GM12872 (cell line): Measurements from ENCODE around the gene CFAP97D2.

Experiments
- TF ChIP-seq, protein P1 (sequence below): IDR thresholded peaks from 3 replicates; pipeline ENCODE4 v1.5.1; 2011; ENCODE audit warnings: low read depth, mild to moderate bottlenecking, low read length, moderate library complexity; ENCODE audit not compliant: insufficient read depth

Gene CFAP97D2

GRCh38 chr13:114157869-114158495 lies 21.1 kb upstream of the CFAP97D2 start:
- TF ChIP-seq, protein P1, sequence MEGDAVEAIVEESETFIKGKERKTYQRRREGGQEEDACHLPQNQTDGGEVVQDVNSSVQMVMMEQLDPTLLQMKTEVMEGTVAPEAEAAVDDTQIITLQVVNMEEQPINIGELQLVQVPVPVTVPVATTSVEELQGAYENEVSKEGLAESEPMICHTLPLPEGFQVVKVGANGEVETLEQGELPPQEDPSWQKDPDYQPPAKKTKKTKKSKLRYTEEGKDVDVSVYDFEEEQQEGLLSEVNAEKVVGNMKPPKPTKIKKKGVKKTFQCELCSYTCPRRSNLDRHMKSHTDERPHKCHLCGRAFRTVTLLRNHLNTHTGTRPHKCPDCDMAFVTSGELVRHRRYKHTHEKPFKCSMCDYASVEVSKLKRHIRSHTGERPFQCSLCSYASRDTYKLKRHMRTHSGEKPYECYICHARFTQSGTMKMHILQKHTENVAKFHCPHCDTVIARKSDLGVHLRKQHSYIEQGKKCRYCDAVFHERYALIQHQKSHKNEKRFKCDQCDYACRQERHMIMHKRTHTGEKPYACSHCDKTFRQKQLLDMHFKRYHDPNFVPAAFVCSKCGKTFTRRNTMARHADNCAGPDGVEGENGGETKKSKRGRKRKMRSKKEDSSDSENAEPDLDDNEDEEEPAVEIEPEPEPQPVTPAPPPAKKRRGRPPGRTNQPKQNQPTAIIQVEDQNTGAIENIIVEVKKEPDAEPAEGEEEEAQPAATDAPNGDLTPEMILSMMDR: no peak

GRCh38 chr13:114161028-114161556 lies 18.0 kb upstream of the CFAP97D2 start:
- TF ChIP-seq, protein P1: no peak

DNA sequence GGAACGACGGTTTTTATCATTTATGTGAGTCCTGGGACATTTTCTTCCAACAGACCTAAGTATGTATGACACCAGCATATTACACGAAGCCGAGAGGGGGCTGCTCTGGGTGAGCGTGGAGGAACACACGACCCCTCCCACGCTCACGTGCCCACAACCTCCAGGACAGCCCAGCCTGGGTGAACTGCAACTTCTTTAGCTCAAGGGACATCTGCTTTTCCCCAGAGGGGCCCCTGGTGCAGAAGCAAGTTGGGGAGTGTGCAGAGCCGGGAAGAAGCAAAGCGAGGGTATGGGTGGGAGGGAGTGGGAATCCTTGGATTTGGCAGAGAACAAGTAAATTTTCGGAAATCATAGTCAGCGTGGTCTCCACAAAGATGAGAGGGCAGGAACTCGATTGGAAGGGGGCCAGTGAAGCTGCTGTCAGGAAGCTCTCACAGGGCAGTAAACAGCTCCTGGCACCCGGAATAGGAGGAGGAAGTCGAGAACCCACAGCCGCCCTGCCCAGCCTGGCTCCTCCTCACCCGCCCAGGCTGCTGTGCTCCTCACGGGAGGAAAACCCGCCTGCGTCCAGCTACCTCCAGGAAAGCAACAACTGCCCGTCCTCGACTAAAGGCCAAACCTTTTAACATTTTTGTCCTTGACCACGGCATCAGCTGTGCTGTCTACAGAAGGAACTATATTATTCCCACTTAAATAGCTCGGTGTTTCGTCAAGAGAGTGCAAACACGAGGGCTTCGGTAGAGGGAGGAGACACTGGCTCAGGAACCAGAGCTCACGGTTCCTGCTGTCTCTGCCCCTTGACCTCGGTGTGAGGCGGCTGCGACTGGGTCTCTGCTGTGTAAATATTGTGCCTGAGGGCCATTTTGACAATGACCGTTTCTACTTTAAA lies 17.2 kb upstream of the CFAP97D2 start:
- TF ChIP-seq, protein P1: no peak

- TF ChIP-seq, protein P1: no peak
These were observed 16.5 kb upstream of the CFAP97D2 start for GRCh38 chr13:114162533-114162922.

DNA sequence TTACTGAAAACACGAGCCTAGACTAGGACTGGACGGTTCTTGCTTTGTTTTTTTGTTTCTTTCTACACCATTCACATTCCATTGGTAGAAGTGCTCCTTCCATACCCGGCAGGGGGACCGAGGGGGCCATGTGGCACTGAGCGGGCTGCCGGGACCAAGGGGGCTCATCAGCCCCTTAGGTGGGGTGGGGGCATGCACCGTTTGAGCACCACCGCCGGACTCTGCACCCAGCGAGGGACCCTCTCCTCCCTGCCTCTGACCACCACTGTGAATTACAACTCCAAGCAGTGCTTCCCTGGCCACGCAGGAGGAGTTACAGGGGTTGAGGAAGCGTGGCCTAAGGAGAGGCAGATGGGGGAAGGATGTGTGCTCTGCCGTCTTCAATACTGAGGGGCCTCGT lies 15.0 kb upstream of the CFAP97D2 start:
- TF ChIP-seq, protein P1: no peak

DNA sequence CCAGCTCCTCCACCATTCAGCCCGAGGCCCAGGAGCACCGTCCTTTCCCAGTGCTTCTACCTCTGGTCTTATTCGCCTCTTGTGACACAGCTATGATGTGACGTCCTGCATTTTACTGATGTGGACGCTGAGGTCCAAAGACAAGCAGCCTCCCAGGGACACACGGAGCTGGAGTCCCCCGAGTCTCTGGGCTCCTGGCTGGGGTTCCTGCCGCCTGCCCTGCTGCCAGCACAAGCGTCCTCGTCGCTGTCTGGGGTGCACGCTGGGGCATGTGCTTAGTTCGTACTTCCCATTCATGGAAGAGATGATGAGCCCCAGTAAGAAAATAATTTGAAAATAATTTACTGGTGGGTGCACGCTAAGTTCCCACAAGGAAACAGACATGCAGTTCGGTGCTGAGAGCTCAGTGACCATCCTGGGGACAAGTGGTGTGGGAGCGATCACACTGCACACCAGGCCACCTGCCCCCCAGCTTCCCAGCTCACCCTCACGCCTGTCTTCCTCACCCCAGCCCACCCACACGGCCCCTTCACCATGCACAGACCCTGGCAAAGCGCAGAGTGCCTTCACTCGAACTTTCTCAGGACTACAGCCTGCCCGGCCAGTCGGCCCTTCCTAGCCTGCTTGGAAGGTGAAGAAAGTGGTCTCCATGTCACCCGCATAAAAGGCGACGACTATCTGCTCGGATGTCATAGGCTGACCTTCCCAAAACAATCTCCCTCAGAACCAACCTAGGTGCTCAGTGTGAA lies 14.2 kb upstream of the CFAP97D2 start:
- TF ChIP-seq, protein P1: no peak
